NCI-H446 treated with DMSO at 0.1 percent for 48 hours (cell line): Measurements from ENCODE around the gene ASTN1.
A peak's percentile ranks its signal among the peaks of the same experiment; 100 is the strongest.

ENCODE experiments used
- DNase-seq: peaks from one replicate; lab custom pipeline; 2025; lab: John Stamatoyannopoulos, UW

ASTN1 gene

GRCh38 chr1:176993587-176993986, 170.9 kb downstream of the ASTN1 start:
- no peak for DNase-seq

DNA sequence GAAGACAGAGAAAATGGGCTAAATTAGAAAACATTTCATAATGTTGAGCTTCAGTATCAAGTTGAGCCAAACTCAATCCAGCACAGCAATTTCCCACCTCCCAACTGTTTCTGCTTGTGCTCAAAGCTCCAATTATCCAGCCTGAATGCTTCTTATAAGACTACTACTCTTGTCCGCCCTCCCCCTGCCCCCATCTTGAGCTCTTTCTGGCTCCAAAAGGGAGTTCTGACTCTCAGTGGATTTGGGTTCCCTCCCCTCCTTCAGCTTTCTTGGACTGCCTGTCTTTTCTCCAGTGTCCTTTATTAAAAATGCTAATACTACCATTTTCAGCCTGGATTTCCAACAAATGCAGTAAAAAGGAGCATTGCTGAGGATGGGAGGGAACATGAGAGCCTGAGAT, 174.8 kb downstream of the ASTN1 start:
- no peak for DNase-seq

DNA sequence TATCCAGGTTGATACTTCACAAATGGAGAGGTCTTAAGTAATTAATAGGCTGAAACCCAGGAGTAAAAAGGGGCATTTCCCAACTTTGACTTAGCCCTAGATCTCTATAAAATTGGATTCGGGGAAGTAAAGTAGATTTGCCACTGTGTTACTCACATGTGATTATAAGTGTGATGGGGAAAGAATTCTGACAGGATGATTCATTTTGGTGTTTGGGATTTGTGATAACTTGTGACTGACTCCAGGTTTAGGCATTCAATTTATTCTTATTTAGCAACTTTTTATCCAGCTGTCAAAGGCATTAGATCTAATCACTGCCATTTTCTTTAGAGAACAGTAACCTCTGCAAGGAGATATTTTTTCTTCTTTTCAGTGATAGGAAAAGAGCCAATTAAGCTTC, 175.5 kb downstream of the ASTN1 start:
- no peak for DNase-seq

GRCh38 chr1:176987016-176987415, 177.5 kb downstream of the ASTN1 start:
- DNase-seq, result no peak

DNA sequence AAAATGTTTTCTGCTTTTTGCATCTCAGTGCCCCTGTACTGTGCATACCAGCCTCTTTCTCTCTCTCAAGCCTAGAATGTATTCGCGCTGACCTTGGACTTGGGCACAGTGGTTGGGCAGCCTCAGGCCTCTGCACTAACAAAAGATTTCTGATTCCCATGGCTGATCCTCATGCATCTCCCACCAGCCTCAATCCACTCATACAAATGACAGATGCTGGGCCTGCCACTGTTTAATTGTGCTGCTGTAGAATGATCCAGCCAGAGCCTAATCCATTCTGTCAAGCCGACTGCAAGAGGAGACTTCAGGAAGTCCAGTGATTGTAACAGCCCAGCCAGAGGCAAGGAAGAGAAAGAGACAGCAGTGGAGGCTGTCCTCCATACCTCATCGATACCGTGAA, 180.8 kb downstream of the ASTN1 start:
- no peak for DNase-seq

DNA sequence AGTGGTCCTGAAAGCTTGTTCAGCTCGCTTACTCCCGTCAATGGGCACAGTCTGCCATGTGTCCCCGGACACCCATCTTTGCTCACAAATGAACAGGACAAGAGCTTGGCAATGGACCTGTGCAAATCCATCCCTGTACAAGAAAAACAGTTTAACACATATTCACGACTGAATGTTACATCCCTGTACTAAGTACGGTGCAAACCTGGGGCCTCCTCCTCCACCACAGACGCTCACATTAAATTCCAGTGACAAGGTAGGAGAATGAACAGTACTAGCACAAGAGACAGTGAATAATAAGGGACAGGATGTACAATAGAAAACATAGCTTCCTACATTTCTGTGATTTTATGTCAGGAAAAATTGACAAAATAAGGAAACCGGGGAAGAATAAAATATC, 187.7 kb downstream of the ASTN1 start:
- no peak for DNase-seq

DNA sequence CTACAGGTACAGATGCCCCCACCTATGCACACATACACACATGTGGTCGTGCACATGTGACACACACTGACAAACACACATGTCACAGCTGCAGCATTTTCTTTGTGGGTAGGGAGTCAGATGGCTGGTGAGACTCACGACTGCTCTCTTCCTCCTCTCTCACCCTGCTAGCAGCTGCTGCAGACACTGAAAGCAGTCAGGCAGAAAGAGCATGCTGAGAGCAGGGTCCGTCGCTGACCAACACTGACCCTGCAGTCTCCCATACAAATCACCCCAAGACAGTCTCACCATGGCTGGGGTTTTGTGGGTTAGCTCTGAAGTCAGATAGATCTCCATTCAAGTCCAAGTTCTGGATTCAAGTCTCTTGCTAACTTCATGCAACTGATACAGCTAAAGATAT, 188.3 kb downstream of the ASTN1 start:
- no peak for DNase-seq

DNA sequence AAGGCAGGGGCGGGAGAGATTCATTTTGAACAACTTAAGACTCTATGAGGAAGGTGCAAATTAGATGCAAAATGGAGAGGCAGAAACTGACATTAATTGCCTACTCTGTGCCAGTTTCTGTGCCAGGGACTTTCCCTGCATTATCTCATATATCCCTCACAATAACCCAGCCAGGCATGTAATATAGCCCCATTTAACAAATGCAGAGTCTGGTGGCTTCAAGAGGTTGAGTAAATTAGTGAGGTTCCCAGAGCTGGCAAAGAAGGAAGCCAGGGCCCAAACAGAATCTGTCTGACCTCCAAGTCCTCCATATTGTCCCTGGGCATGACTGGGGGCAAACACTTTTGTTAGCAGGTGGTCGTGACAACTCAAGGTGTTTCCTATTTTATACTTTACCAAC, 199.8 kb downstream of the ASTN1 start:
- DNase-seq, result no peak

- DNase-seq, result no peak
Measured at GRCh38 chr1:176963181-176963580, 201.3 kb downstream of the ASTN1 start.

- DNase-seq, result no peak
Measured at GRCh38 chr1:176961678-176962077, 202.8 kb downstream of the ASTN1 start.

DNA sequence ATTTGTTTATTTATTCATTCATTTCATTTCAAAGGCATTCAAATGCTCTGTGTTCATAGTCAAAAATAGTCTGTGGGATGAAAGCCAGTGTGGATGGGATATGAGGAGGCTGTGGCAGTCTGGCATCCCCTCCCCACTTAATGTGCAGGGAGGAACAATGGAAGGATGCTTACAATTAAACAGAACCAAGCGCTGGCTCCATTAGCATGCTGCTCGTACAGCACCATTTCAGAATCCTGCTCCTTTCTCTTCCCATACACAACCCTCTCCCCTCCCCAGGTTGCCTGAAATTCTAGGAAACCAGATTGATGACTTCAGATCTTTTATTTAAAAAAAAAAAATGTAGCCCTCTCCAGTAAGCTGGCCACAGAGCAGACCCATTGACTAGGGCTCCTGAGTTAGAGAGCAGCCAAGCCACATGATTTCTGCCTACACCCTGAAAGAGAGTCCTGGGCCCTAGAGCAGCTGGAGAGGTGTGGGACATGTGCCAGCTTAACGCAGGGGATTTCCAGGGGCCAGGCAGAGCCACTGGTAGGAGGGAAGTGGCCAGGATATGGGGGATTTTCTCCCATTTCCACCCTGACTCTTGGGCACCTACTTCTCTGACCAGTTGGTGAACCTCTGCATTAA, 205.2 kb downstream of the ASTN1 start:
- no peak for DNase-seq

DNA sequence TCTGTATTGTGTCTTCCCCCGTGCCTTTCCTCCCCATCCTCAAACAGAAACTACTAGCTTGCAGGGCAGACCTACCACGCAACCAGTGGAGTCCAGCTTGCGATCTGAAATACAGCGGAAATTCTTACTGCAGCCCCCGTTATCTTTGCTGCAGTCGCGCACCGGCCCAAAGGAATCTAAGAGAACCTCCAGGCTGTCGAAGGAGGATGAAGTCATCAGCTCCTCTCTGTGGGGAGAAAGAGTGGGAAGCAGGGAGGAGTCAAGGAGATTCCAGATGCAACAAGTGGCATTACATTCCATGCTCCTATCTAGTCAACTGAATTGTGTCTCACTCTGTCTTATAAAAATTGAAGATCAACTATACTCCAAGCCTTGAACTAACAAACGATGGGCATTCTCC, 206.9 kb downstream of the ASTN1 start:
- DNase-seq, result no peak

DNA sequence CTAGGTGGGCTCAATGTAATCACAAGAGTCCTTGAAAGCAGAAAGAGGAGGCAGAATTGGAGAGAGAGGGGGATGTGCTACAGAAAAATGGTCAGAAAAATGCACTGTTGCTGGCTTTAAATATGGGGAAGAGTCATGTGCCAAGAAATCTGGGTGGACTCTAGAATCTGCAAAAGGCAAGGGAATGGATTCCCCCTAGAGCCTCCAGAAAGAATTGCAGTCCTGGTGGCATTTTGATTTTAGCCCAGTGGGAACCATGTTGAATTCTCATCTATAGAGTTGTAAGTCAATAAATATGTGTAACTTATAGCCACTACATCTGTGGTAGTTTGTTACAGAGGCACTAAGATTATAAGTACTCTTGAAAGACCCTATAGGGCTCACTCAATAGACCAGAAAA, 210.3 kb downstream of the ASTN1 start:
- DNase-seq, result no peak

DNA sequence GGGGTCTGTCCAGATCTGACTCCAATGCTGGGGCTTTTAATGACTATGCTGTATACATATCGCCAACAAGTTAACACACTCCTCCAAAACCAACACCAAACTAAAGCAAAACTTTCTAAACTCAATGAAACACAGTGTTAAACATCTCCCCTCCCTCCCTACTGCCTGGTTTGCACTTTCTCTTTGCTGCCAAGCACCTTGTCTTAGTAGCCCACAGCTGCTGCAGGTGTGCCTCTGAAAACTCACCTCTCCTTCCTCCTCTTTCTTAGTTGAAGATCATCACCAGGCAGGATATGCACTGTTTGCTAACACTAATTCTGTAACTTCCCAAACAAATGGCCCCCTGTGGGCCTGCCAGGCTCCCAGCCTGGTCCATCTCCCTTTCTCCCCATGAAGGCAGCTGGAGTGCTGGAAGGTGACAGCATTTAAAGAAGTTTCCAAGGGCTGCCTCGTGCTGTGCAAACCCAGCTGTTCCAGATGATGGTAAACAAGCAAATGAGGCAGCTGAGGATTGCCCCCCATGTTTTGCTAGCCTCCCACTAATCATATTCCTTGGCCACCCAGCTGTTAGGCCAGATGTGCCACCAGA, 213.7 kb downstream of the ASTN1 start:
- DNase-seq, result no peak

DNA sequence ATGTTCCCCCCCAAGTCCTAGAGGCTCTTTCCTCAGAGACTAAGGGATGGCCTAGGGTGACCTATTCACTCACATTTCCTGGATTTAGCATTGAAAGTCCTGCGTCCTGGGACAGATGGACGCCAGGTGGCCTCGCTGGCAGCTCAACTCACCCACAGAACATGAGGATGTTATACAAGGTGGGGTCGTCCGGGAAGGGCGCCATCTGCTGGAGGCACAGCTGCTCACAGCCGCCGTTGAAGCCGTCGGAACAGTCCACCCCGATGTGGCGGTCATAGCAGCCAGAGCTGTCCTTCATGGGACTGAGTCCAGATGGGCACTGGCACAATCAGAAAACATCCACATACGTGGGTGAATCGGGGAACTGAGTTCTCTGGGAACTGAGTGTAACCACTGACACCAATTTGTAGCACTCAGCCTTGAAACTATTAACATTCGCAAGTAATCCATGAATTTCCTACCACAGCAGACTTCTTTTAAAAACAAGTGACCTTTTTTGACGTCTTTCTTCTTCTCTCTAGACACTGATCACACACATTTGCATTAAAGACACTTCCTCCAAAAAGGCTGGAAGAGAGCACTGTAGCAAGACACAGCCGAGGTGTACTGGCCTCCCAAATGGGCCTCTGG, 215.4 kb downstream of the ASTN1 start:
- peak; percentile 9 for DNase-seq

DNA sequence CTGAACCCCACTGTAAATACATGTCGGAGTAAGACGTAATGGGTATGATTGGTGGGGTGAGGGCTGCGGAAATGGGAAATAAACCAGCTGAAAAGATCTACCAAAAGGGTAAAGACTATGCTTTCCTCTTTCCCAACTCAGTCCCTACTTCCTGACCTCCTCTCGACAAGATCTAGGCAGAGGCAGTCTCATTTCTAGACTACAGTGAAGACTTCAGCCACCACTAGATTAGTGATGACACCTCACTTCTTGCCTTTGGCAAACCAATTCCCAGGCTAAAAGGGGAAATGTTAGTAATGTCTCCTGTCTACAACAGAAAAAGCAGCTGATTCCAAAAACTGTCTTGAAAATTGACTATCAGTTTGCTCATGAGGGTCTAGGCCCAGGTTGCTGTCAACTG, 219.9 kb downstream of the ASTN1 start:
- DNase-seq, result no peak

DNA sequence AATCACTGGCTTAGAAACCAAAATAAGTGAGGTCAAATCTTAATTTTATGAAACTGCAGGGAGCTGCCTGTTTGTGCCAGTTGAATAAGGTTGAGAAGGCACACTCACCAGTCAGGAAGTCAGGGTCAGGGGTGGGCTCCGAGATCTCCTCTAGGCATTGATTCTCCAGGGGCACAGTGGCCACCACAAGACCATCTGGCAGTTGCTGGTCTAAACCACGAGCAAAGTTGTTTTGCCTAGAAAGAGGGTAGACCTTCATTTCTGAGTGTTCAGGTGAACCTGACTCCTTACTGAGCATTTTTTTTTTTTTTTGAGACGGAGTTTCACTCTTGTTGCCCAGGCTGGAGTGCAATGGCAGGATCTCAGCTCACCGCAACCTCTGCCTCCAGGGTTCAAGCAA, 220.7 kb downstream of the ASTN1 start:
- no peak for DNase-seq

DNA sequence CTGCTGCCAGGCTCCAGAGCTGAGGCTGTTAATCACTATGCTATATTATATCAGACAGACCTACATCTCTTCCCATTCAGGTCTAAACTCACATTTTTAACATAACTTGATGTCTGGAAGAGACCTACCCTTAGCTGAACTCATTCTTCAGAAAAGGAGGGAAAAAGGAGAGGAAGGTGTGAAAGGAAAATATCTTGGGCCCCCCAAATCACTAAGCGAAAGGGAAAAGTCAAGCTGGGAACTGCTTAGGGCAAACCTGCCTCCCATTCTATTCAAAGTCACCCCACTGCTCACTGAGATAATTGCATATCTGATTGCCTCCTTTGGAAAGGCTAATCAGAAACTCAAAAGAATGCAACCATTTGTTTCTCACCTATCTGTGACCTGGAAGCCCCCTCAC, 222.2 kb downstream of the ASTN1 start:
- DNase-seq, result no peak

DNA sequence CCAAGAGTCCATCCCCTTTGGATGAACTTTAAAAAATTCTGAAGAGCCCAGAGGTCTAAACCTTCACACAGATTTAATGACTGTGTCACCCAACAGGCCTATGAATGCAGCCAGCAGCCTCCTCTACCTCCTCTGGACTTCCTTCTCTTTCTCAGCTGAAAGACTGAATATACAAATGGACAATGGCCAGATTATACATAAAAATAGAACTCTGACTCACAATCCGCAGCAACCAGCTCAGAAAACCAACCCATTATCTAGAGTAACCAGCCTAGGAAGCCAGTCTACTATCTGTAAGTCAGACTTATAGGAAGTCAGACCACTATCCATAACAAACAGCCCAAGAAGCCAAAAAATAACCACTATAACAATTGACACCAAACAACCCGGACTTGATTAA, 224.5 kb downstream of the ASTN1 start:
- no peak for DNase-seq

DNA sequence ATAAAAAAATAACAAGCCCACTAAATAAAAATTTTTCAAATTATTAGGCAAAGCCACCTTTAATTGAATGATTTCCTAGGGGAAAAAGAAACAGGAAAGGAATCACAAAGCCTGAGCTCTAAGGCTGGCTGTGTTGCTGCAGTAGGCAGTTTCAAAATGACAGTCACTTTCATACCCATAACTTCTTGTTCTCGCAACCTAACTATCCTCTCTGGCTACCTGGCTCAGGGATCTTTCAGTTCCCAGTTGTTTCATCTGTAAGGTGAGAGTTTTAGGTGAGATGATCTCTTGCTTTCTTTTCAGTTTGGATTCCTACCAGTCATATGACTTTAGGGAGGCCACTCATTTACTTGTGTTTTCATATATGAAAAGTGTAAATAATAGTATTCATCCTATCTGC, 226.1 kb downstream of the ASTN1 start:
- no peak for DNase-seq

DNA sequence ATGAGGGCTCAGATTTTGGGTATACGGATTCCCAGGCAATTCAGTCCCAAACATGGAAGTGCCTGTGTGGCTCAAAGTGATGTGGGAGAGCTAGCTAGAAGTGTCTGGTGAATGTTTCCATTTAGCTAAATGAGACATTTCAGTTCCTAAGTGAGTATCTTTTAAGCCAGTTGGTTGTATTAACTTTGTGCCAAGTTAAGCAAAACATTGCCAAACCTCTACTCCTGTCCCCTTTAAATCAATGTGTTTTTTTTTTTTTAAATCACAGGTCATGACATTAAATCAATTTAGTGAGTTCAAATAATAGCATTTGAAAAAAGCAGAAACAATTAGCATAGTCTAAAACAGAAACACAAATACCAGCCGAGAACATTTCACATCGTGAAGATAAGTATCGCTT, 230.1 kb downstream of the ASTN1 start:
- DNase-seq, result no peak

DNA sequence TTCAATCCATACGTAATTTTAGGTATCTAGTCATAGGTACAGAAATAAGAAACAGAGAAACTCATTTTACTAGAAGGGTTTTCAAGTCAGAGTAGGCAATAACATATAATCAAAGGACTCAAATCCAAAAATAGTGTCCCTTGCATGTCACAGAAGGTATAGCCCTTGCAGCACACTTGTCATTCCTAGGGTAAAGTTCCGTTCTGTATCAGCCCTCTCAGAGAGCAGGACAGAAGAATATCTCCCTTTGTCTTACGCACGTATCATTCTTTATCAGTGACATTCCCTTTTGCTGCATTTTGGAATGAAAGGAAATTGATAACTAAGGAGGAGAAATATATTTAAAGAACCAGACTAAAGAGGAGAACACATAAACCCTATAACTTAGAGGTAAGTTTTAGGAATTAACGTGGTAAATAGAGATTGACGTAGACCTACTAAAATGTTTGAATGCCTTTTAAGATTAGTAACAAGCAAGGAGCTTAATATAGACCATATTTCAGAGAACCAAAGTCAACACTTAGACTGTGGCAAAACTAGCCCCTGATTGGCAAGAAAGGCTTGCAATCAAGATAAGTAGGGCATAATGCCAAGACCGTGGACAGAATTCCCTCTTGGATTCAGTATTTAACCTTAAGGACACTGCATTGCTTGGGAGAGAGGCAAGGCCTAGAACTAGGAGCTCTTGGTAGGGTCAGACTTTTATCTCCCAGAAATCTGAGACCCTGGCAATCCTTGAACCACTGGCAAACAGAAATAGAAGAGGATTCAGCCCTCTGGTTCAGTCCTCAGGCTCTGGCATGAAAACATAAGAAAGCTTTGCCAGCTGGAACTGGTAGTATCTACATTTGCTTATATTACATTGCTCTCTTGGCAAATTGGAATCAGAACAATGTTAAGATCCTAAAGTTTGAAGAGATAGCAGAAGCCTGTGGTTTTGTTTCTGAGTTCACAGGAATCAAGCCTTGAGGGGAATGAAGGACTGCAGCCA, 232.1 kb downstream of the ASTN1 start:
- no peak for DNase-seq

DNA sequence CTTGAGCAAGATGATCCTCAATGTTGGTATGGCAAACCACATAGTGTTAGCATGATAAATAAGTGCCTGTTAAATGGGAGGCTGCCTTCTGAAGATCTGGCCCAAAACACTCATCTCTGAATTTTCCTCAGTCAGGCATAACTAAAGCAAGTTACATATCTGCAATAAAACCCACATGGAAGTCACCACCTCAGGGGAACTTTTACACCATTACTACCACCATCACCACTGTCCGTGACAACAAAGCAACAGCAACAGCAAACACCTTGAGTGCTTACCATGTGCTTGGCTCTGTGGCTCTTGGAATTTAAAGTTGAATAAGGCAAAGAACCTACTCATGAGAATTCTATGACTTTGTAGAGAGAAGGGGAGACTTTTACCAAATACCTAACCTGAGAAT, 233.0 kb downstream of the ASTN1 start:
- DNase-seq, result no peak
